Stimulated activated CD4-positive, alpha-beta T cell treated with anti-CD3 and anti-CD28 coated beads, Interleukin-12 subunit alpha, Interleukin-12 subunit beta, amount 100 ng/mL, for 4 hours (primary cell): Measurements from ENCODE around the gene LENG1.

ENCODE experiments used
- DNase-seq: peaks from one replicate; pipeline ENCODE4 v3.0.0-alpha.2; 2020

LENG1 gene

GRCh38 chr19:54137699-54138488 is 21.6 kb downstream of the LENG1 start, which contains the start of gene CNOT3:
Gene CNOT3, plus strand, starts transcription at chr19:54137762. Its CDS starts 5,217 bp downstream, at chr19:54142979.
- DNase-seq, result no peak

- DNase-seq, result peak; percentile 96
Observed at GRCh38 chr19:54136864-54137698, 22.4 kb downstream of the LENG1 start.

- no peak for DNase-seq
Observed at GRCh38 chr19:54136086-54136863, 23.2 kb downstream of the LENG1 start.

GRCh38 chr19:54133957-54134590 is 25.4 kb downstream of the LENG1 start:
- no peak for DNase-seq

GRCh38 chr19:54133312-54133956 is 26.1 kb downstream of the LENG1 start:
- no peak for DNase-seq

GRCh38 chr19:54129617-54129996 is 29.9 kb downstream of the LENG1 start:
- no peak for DNase-seq

GRCh38 chr19:54128796-54129616 is 30.5 kb downstream of the LENG1 start:
- DNase-seq, result no peak

GRCh38 chr19:54128441-54128725 is 31.1 kb downstream of the LENG1 start:
- no peak for DNase-seq

- no peak for DNase-seq
Observed at GRCh38 chr19:54127688-54128440, 31.7 kb downstream of the LENG1 start.

- DNase-seq, result no peak
Observed at GRCh38 chr19:54125713-54126112, 33.8 kb downstream of the LENG1 start.

- DNase-seq, result no peak
Observed at GRCh38 chr19:54124393-54124792, 35.1 kb downstream of the LENG1 start.

- DNase-seq, result no peak
Observed at GRCh38 chr19:54123682-54124081, 35.8 kb downstream of the LENG1 start.

- DNase-seq, result no peak
Observed at GRCh38 chr19:54121259-54121658, 38.3 kb downstream of the LENG1 start.

GRCh38 chr19:54115109-54116063 is 44.1 kb downstream of the LENG1 start, which contains the start of the genes PRPF31 and TFPT:
Gene PRPF31, plus strand, starts transcription at chr19:54115754. Its CDS starts 2,525 bp downstream, at chr19:54118279.
Gene TFPT, minus strand, starts transcription at chr19:54115657. Its CDS starts 388 bp downstream, at chr19:54115269.
- peak; percentile 94 for DNase-seq

- DNase-seq, result peak; percentile 25
Observed at GRCh38 chr19:54114340-54115108, 45.0 kb downstream of the LENG1 start.

GRCh38 chr19:54109651-54110050 is 49.9 kb downstream of the LENG1 start:
- no peak for DNase-seq

GRCh38 chr19:54108496-54108895 is 51.0 kb downstream of the LENG1 start:
- DNase-seq, result no peak

- no peak for DNase-seq
Observed at GRCh38 chr19:54107876-54108490, 51.5 kb downstream of the LENG1 start.
